IPS DF 6.9 (cell line): ENCODE results near the gene BICDL2.

ENCODE experiments used
- DNase-seq: peaks from one replicate; pipeline ENCODE4 v3.0.0-alpha.2; 2013; ENCODE audit warnings: low read depth, low spot score
- H3K27ac ChIP-seq: one replicate; pipeline ENCODE4 v1.5.1; 2013; ENCODE audit warnings: low read length, control low read depth
- H3K27me3 ChIP-seq: 2 replicates; pipeline ENCODE4 v1.6.1; 2013; ENCODE audit warnings: mild to moderate bottlenecking, low read length; ENCODE audit not compliant: control insufficient read depth, insufficient read depth
- H3K36me3 ChIP-seq: 2 replicates; pipeline ENCODE4 v1.6.1; 2013; ENCODE audit warnings: low read length; ENCODE audit not compliant: control insufficient read depth, insufficient read depth
- H3K4me1 ChIP-seq: 2 replicates; pipeline ENCODE4 v1.6.1; 2013; ENCODE audit warnings: low read length; ENCODE audit not compliant: control insufficient read depth, insufficient read depth
- H3K4me3 ChIP-seq: 2 replicates; pipeline ENCODE4 v1.5.1; 2013; ENCODE audit warnings: mild to moderate bottlenecking, low read length
- H3K9me3 ChIP-seq: 2 replicates; pipeline ENCODE4 v1.6.1; 2013; ENCODE audit warnings: low read length, inconsistent platforms; ENCODE audit not compliant: control insufficient read depth, insufficient read depth
- WGBS: extraction: QIAGEN DNeasy Blood & Tissue Kit; methylation state at CpG from one replicate; pipeline ENCODE4 v1.1.7; 2013; ENCODE audit warnings: mixed read lengths, missing lambda C conversion rate; ENCODE audit not compliant: insufficient read length, insufficient coverage; 5-methylcytosine and 5-hydroxymethylcytosine counted together

The BICDL2 gene

DNA sequence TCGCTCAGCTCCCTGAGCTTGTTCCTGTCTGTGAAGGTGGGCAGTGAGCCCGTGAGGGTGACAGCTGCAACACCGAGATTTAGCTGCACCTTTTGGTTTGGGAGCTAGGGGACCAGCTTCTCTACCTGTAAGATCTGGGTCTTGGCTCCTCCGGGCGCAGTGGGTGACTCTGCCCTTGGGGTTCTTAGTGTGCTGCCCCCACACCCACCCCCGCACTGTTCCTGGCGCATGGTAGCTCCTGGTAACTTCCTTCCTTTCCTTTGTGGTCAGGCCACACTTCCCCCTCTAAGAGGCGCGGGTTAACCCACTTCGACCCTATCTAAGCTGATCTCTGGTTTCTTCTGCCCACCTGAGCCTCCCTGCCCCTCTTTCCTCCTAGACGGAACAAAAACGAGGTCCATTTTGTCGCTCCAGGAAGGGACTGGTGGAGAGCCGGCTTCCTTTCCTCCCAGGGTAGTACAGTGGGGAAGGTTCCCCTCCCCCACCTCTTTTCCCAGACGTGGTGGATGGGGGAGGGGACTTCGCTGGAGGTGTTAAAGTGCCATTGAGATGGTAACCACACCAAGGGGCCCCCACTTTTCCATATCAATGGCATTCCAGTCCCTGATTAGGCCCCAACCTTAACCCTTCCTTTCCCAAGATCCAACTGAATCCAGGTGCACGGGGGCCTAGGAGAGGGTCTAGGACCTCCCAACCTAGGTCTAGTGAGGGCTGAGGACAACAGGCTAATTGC is 28.6 kb downstream of the BICDL2 start:
- peak overlapping the region; percentile 35 for H3K27ac ChIP-seq
- peak overlapping the region; percentile 5; the same call in 1 of the 2 replicates for H3K4me3 ChIP-seq
- no peaks in the 10 kb centered on the region for H3K9me3 ChIP-seq
- no peaks in the 10 kb centered on the region for H3K27me3 ChIP-seq
- no peaks in the 10 kb centered on the region for H3K36me3 ChIP-seq
- no CpG with 5 or more reads among the region's 17 CpGs for WGBS
- peak; percentile 97 for DNase-seq
- peaks cover 25% of the 10 kb centered on the region for H3K4me1 ChIP-seq

DNA sequence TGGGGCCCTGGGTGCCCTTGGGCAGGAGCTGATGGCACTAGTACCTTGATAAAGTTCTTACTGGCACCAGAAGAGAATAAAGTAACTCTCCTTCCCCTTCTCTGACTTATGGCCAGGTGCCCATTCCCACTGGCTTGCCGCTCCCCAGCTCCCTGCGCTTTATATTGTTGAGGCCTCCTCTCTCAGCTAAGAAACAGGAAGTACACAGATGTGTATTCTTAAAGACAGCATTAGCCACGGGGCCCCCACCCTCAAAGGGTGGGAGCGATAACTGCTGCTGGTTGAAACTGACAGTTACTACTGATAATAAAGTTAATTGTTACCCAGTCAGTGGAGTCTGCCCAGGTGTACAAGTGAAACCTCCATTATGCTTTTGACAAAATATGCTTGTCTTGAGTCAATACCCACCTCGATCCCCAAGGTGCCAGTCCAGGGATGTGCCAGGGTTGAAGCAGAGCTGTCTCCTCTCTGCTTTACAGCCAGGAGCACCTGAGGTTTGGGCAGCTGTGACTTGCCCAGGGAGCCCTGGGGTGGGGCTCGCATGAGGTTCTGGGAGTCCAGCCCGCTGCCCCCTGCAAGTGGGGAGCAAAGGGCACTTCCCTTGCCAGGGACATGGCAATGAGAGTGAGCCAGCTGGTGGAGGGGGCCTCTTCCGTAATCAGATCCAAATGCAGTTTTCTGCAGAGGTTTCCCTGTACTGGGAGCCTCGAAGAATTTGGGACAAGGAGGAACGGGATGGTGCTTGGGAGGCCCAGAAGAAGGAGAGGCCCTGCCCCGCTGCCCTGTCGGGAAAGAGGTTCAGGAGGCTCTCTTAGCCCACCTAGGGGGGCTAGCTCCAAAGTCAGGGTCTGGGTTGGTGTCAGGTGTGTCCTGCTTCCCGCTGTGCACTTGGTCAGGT is 29.4 kb downstream of the BICDL2 start:
- Histone ChIP-seq H3K27ac (peak overlapping the region; percentile 34), H3K4me1 (peaks cover 22% of the 10 kb centered on the region), H3K36me3 (no peaks in the 10 kb centered on the region), H3K27me3 (no peaks in the 10 kb centered on the region), H3K9me3 (no peaks in the 10 kb centered on the region), H3K4me3 (no peak overlapping the region; the same call in 1 of the 2 replicates)
- no CpG with 5 or more reads among the region's 13 CpGs for WGBS
- no peak for DNase-seq

DNA sequence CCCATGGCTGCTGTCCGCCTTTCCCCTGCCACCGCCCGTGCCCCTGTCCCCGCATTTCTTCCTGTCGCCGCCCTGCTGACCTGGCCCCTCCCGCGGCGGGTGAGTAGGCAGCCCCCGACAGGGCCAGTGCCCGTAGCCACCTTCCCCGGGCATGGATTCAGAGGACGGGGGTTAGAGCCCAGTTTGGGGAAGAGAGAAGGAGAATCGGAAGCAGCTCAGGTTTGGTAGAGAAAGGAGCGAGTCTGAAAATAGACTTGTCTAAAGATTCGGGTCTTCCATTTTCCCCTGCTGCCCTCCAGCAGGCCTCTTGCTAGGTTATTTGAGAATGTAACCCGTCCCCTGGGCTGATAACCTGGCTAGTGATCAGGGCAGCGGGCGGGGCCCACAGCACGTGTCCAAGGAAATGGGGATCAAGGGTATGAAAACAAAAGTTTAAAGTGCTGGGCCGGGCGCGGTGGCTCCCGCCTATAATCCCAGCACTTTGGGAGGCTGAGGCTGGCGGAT is 31.9 kb downstream of the BICDL2 start:
- Histone ChIP-seq H3K27me3 (no peaks in the 10 kb centered on the region), H3K27ac (no peak overlapping the region), H3K4me3 (peak overlapping the region; percentile 54; the same call in 1 of the 2 replicates), H3K4me1 (peaks cover 16% of the 10 kb centered on the region; the same call in 1 of the 2 replicates), H3K36me3 (no peaks in the 10 kb centered on the region), H3K9me3 (no peaks in the 10 kb centered on the region)
- no CpG with 5 or more reads among the region's 25 CpGs for WGBS
- DNase-seq: no peak

DNA sequence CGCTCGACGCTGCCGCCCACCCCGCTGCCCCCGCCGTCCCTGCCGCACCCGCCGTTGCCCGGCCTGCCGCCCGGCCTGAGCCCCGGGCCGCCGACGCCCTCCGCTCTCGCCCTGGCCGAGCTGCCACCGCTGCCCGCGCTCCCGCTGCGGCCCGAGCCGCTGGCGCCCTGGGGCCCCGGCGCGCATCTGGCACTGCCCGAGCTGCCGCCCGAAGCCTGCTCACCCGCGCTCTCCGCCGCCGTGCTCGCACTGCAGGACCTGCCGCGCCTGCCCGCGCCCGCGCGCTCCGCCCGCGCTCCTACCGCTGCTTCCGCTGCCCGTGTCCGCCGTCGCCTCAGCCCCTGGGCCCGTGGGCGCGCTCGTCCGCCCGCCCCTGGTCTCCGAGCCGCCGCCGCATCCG is 32.4 kb downstream of the BICDL2 start:
- H3K27me3 ChIP-seq: no peaks in the 10 kb centered on the region
- H3K4me3 ChIP-seq: peak overlapping the region; percentile 58; the same call in 1 of the 2 replicates
- H3K27ac ChIP-seq: no peak overlapping the region
- H3K36me3 ChIP-seq: no peaks in the 10 kb centered on the region
- DNase-seq: no peak
- WGBS: no CpG with 5 or more reads among the region's 67 CpGs
- H3K4me1 ChIP-seq: peaks cover 16% of the 10 kb centered on the region; the same call in 1 of the 2 replicates
- no peaks in the 10 kb centered on the region for H3K9me3 ChIP-seq

DNA sequence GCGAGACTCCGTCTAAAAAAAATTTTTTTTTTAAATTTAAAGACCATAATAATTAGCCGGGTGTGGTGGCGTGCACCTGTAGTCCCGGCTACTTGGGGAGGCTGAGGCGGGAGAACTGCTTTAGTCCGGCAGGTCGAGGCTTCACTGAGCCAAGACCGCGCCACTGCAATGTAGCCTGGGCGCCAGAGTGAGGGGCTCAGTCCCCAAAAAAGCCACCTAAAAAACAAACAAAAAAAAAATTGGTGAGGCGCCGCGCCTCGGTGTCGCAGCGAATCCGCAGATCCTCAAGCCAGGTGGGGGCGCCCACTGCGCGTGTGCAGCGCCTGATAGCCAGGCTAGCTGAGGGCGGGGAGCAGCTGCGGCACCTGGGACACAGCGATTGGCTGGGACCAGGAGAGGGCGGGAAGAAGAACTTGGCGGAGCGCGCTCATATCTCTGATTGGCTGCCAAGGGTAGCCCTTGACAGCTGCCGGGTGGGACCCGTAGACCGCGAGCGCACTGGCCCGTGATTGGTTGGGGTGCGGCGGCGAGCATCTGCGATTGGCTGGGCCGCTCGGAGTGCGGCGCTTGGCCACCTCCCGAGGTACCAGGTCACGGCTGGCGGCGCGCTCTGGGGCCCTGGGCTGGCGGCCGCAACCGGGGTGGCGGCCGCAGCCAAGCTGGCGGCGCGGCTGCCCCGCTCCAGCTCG is 33.0 kb downstream of the BICDL2 start:
- Histone ChIP-seq H3K4me1 (peaks cover 15% of the 10 kb centered on the region; the same call in 1 of the 2 replicates), H3K36me3 (no peaks in the 10 kb centered on the region), H3K4me3 (peak overlapping the region; percentile 58; the same call in 1 of the 2 replicates), H3K27ac (no peak overlapping the region), H3K9me3 (no peaks in the 10 kb centered on the region), H3K27me3 (no peaks in the 10 kb centered on the region)
- DNase-seq: no peak
- WGBS: no CpG with 5 or more reads among the region's 58 CpGs

DNA sequence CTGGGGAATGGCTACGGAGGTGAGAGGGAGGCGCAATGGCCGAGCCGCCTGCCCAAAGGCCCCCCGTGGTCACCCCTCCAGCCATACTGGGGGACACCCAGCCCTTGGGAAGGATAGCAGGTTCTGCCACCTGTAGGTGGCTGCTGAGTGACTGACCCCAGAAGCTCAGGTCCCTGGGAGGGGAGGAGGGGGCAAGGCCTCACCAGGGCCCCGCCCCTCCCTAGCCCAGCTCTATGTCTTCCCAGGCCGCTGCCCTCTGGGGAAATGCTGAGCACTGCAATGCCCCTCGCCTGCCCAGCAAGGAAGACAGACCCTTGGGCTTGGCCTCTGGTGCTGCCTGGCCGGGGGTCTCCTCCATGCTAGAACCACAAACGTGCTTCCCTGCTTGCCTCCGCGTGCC is 35.4 kb downstream of the BICDL2 start:
- WGBS: no CpG with 5 or more reads among the region's 12 CpGs
- Histone ChIP-seq H3K27ac (no peak overlapping the region), H3K4me3 (no peak overlapping the region), H3K4me1 (0 out of 2 replicates have a peak, but pooled peaks cover 3% of the 10 kb centered on the region), H3K9me3 (no peaks in the 10 kb centered on the region), H3K36me3 (no peaks in the 10 kb centered on the region), H3K27me3 (no peaks in the 10 kb centered on the region)
- DNase-seq: no peak

DNA sequence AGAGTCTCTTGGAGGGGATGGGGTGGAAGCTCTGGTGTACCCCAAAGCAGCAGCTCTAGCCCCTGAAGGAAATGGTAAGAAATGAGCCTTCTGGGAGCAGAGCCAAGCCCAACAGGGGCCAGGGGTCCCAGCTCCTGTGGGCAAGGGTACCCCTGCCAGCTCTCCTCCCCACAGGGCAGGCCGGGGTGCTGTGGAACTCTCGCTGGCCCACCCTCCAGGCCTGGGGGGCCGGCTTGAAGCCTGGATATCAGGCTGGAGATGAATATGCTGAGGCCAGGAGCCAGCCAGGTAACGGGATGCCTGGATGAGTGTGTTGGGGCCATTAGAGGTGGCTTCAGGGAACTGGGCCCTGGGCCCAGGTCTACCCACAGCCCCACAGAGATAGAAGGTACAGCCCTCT is 36.2 kb downstream of the BICDL2 start:
- no CpG with 5 or more reads among the region's 4 CpGs for WGBS
- H3K27ac ChIP-seq: no peak overlapping the region
- H3K27me3 ChIP-seq: no peaks in the 10 kb centered on the region
- no peaks in the 10 kb centered on the region for H3K9me3 ChIP-seq
- no peaks in the 10 kb centered on the region for H3K4me1 ChIP-seq
- no peak overlapping the region for H3K4me3 ChIP-seq
- DNase-seq: no peak
- no peaks in the 10 kb centered on the region for H3K36me3 ChIP-seq

DNA sequence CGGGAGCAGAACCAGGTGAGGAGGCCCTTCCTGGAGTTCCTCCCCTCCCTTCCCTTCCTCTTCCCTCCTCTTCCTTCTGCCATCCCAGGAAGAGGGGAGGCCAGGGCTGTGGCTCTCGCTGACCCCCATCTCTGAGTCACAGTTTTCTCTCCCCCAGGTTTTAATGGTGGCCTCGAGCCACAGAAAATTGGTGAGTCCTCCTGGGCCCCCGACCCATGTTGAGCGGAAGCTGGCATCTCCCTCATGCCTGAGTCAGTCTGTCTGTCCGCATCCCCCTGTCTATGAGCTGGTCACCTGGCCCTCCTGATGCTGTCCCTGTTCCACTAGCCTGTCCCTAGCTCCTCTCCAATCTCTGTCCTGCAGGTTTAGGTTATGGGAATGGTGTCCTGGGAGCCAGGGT is 36.8 kb downstream of the BICDL2 start:
- no peak overlapping the region for H3K4me3 ChIP-seq
- no peak for DNase-seq
- no CpG with 5 or more reads among the region's 6 CpGs for WGBS
- no peaks in the 10 kb centered on the region for H3K4me1 ChIP-seq
- no peaks in the 10 kb centered on the region for H3K9me3 ChIP-seq
- H3K27me3 ChIP-seq: no peaks in the 10 kb centered on the region
- H3K27ac ChIP-seq: no peak overlapping the region
- H3K36me3 ChIP-seq: no peaks in the 10 kb centered on the region

DNA sequence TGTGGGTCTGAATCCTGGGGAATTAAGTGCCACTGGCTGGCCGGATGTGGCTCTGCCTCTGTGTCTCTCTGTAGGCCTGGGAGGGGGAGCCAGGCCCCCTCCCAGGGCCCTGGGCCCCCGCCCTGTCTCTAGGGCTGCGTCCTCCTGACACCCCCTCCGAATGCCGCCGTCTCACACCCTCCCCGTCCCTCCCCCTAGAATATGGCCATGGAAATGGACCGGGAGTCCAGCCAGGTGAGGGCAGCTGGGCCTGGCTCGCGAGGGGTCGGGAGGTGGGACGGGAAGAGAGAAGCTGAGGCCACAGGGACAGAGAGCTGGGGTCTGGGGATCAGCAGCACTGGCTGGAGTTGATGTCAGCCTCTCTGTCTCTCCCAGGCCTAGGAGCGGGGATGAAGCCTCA is 40.4 kb downstream of the BICDL2 start:
- no peak for DNase-seq
- H3K36me3 ChIP-seq: no peaks in the 10 kb centered on the region
- WGBS: no CpG with 5 or more reads among the region's 13 CpGs
- H3K27me3 ChIP-seq: no peaks in the 10 kb centered on the region
- no peak overlapping the region for H3K27ac ChIP-seq
- H3K4me1 ChIP-seq: no peaks in the 10 kb centered on the region
- H3K4me3 ChIP-seq: no peak overlapping the region
- H3K9me3 ChIP-seq: no peaks in the 10 kb centered on the region
